BE2C (cell line): ENCODE measurements around the gene ZNF710.

Source experiments
- DNase-seq: peaks from one replicate; pipeline ENCODE4 v3.0.0-alpha.2; 2020
- H3K27me3 ChIP-seq: fragments of 250-450 bp; sonication (Bioruptor Pico); 2 replicates; pipeline ENCODE4 v1.5.1; 2020; ENCODE audit warnings: mild to moderate bottlenecking
- H3K36me3 ChIP-seq: fragments of 250-450 bp; sonication (Bioruptor Pico); 2 replicates; pipeline ENCODE4 v1.5.1; 2020; ENCODE audit warnings: mild to moderate bottlenecking
- H3K4me1 ChIP-seq: fragments of 250-450 bp; sonication (Bioruptor Pico); 2 replicates; pipeline ENCODE4 v1.5.1; 2020
- H3K4me3 ChIP-seq: 2 replicates; pipeline ENCODE4 v1.5.1; 2011; ENCODE audit warnings: low read depth, low read length
- H3K9me3 ChIP-seq: fragments of 250-450 bp; sonication (Bioruptor Pico); 2 replicates; pipeline ENCODE4 v1.5.1; 2020
- CTCF ChIP-seq: IDR thresholded peaks from 2 replicates; pipeline ENCODE4 v1.5.1; 2012; ENCODE audit warnings: mild to moderate bottlenecking, low read depth, low read length

The ZNF710 gene

DNA sequence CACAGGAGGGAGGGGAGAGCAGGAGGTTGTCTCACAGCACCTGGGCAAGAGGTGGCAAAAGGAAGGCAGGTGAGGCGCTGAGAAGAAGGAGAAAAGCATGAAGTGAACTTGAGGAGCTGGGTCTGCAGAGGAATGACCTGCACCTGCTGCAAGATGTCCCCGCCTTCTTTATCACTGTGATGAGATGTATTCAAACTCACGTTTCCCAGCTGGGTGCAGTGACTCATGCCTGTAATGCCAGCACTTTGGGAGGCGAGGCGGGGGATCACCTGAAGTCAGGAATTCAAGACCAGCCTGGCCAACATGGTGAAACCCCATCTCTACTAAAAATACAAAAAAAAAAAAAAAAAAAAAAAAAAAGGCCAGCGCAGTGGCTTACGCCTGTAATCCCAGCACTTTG, 22.2 kb upstream of the ZNF710 start:
- Histone ChIP-seq H3K27me3 (no peaks in the 10 kb centered on the region; the same call in 1 of the 2 replicates), H3K36me3 (no peaks in the 10 kb centered on the region), H3K9me3 (no peaks in the 10 kb centered on the region; the same call in 1 of the 2 replicates), H3K4me1 (no peaks in the 10 kb centered on the region), H3K4me3 (no peak overlapping the region)
- TF ChIP-seq CTCF = no peak
- DNase-seq = no peak

- no peak for DNase-seq
- Histone ChIP-seq H3K27me3 (no peaks in the 10 kb centered on the region; the same call in 1 of the 2 replicates), H3K9me3 (no peaks in the 10 kb centered on the region; the same call in 1 of the 2 replicates), H3K36me3 (no peaks in the 10 kb centered on the region), H3K4me3 (no peak overlapping the region), H3K4me1 (no peaks in the 10 kb centered on the region)
- no peak for TF ChIP-seq CTCF
Observed at GRCh38 chr15:89980896-89981295, 20.2 kb upstream of the ZNF710 start.

DNA sequence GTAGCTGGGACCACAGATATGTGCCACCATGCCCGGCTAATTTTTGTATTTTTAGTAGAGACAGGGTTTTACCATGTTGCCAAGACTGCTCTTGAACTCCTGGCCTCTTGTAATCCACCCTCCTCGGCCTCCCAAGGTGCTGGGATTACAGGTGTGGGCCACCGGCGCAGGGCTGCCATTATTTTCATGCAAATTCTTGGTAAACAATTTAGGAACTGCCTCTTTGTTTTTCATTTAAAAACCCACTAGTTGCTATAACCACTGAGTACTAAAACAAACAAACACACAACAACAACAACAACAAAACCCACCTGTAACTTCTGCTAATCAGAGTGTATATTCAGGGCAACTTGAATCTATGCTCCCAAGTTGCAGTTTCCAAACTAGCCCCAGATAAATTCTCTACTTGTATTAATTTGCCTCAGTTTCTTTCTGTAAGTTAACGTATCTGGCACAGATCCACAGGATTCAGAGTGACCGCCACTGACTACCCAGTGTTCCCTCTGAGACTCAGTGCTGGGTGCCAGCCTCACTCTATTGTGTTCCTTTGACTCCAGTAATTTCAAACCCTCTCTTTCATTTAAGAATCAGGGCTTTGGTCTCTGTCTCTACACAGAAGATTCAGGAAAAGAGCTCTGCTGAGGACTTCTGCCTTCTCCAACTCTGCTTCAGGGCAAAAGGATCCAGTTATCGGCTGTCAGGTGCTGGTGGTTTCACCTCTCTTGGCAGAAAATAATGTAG, 18.6 kb upstream of the ZNF710 start:
- Histone ChIP-seq H3K4me3 (no peak overlapping the region), H3K9me3 (no peaks in the 10 kb centered on the region), H3K27me3 (no peaks in the 10 kb centered on the region; the same call in 1 of the 2 replicates), H3K36me3 (no peaks in the 10 kb centered on the region), H3K4me1 (no peaks in the 10 kb centered on the region)
- no peak for TF ChIP-seq CTCF
- DNase-seq = no peak

DNA sequence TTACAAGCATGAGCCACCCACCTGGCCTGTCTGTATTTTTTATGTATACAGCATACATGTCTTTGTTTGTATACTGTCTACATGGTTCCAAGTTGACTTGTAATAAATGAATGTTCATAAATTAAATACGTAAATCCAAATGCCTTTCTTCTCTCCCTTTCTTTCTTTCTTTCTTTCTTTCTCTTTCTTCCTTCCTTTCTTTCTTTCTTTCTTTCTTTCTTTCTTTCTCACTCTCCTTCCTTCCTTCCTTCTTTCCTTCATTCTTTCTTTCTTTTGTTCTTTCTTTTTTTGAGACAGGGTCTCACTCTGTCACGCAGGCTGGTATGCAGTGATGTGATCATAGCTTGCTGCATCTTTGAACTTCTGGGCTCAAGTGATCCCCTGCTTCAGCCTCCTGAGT, 17.1 kb upstream of the ZNF710 start:
- Histone ChIP-seq H3K36me3 (no peaks in the 10 kb centered on the region), H3K9me3 (no peaks in the 10 kb centered on the region), H3K4me1 (no peaks in the 10 kb centered on the region), H3K27me3 (no peaks in the 10 kb centered on the region; the same call in 1 of the 2 replicates), H3K4me3 (no peak overlapping the region)
- no peak for TF ChIP-seq CTCF
- no peak for DNase-seq

DNA sequence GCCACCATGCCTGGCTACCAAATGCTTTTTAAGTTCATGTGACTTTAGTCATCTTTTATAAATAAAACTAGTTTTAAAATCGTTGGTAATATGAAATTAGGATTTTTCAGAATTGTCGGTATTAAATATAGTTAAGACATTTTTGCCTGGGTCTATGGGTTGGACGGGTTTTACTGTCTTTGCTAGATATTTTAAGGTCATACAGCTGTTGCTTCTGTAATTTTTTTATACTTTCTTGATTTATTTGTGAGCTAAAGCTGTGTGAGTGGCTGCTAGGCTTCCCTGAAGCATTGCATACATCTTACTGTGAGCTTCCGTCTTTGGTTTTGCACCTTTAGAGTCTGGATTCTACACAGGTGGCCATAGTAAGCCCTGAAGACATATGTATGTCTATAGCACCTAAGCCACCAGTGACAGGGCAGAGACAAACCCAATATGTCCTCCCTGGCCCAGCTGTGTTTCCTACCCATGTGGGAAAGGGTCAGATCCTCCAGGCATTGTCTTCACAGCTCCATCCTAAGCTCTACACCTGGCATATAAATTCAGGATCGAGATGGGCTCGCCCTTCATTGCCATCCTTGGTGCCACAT, 16.6 kb upstream of the ZNF710 start:
- no peak for DNase-seq
- H3K4me1 ChIP-seq = no peaks in the 10 kb centered on the region
- H3K9me3 ChIP-seq = no peaks in the 10 kb centered on the region
- H3K36me3 ChIP-seq = no peaks in the 10 kb centered on the region
- no peak overlapping the region for H3K4me3 ChIP-seq
- no peaks in the 10 kb centered on the region; the same call in 1 of the 2 replicates for H3K27me3 ChIP-seq
- no peak for TF ChIP-seq CTCF

- TF ChIP-seq CTCF = no peak
- Histone ChIP-seq H3K9me3 (no peaks in the 10 kb centered on the region), H3K27me3 (no peaks in the 10 kb centered on the region; the same call in 1 of the 2 replicates), H3K4me1 (no peaks in the 10 kb centered on the region), H3K4me3 (no peak overlapping the region), H3K36me3 (no peaks in the 10 kb centered on the region)
- no peak for DNase-seq
Observed at GRCh38 chr15:89985111-89985510, 16.0 kb upstream of the ZNF710 start.
